ENCODE results near the gene ANKRD33B. TPM values are rescaled to one million over a fixed set of nuclear protein-coding genes. Genes with fewer than 3 reads are reported as not detected.

The ANKRD33B gene
- total RNA-seq, 1 experiment from 2014 or later: 14.9 TPM

- Histone ChIP-seq H3K4me3 (ENCODE audit: low read length) (no peak overlapping the region), H3K27me3 (ENCODE audit: low read length) (no peaks in the 10 kb centered on the region), H3K4me2 (ENCODE audit: low read length) (no peak overlapping the region), H3F3A (ENCODE audit: low read length, unreplicated experiment) (no peaks in the 10 kb centered on the region), H4K20me1 (ENCODE audit: low read length) (no peaks in the 10 kb centered on the region), H3K4me1 (ENCODE audit: insufficient read depth, low read length) (peaks cover 7% of the 10 kb centered on the region), H3K9ac (ENCODE audit: low read length) (no peak overlapping the region), H3K79me2 (ENCODE audit: low read length) (no peaks in the 10 kb centered on the region), H3K36me3 (ENCODE audit: low read depth, low read length) (no peaks in the 10 kb centered on the region), H3K9me2 (replicated peaks; ENCODE audit: low read length) (no peaks in the 10 kb centered on the region), H3K9me3 (ENCODE audit: low read length) (0 out of 2 replicates have a peak, but pooled peaks cover 8% of the 10 kb centered on the region), H2AFZ (ENCODE audit: low read length) (no peak overlapping the region), H3K27ac (ENCODE audit: low read length) (no peak overlapping the region)
- TF ChIP-seq EZH2phosphoT487 (IDR thresholded peaks at IDR 0.05; ENCODE audit: borderline replicate concordance, low read length) (no peak), CTCF (conservative IDR thresholded peaks at IDR 0.05; ENCODE audit: low read depth, low read length) (no peak), EZH2 (IDR thresholded peaks at IDR 0.05; ENCODE audit: low read length, unreplicated experiment) (no peak)
- DNase-seq (peak; percentile 60), ATAC-seq (0 out of 2 replicates have a peak, but pooled peaks have one; percentile 6)
- BruUV-seq (replicated peaks): no TSS peak
- POLR2A ChIA-PET (ENCODE audit: unreplicated experiment): interaction anchor here (0.6 kb wide), 1 partner anchor 38 kb away, joined by 3 read pairs; no protein-coding TSS in a partner anchor
- intact Hi-C loops (cut with micrococcal nuclease): no loop called here
- CTCF ChIA-PET: no interaction called here
Measured at GRCh38 chr5:10666531-10667299, 102.8 kb downstream of the ANKRD33B start.

- H3F3A ChIP-seq (ENCODE audit: low read length, unreplicated experiment): no peaks in the 10 kb centered on the region
- DNase-seq (no peak), ATAC-seq (no peak)
- H4K20me1 ChIP-seq (ENCODE audit: low read length): no peaks in the 10 kb centered on the region
- no peak overlapping the region for H3K4me2 ChIP-seq (ENCODE audit: low read length)
- no peaks in the 10 kb centered on the region for H3K27me3 ChIP-seq (ENCODE audit: low read length)
- H3K9ac ChIP-seq (ENCODE audit: low read length): no peak overlapping the region
- H3K36me3 ChIP-seq (ENCODE audit: low read depth, low read length): no peaks in the 10 kb centered on the region
- intact Hi-C loops (cut with micrococcal nuclease): no loop called here
- H3K27ac ChIP-seq (ENCODE audit: low read length): no peak overlapping the region
- TF ChIP-seq EZH2phosphoT487 (IDR thresholded peaks at IDR 0.05; ENCODE audit: borderline replicate concordance, low read length) (no peak), CTCF (conservative IDR thresholded peaks at IDR 0.05; ENCODE audit: low read depth, low read length) (no peak), EZH2 (IDR thresholded peaks at IDR 0.05; ENCODE audit: low read length, unreplicated experiment) (no peak)
- no peaks in the 10 kb centered on the region for H3K79me2 ChIP-seq (ENCODE audit: low read length)
- BruUV-seq (replicated peaks): no TSS peak
- H3K9me2 ChIP-seq (replicated peaks; ENCODE audit: low read length): no peaks in the 10 kb centered on the region
- H3K9me3 ChIP-seq (ENCODE audit: low read length): 0 out of 2 replicates have a peak, but pooled peaks cover 8% of the 10 kb centered on the region
- ChIA-PET POLR2A (ENCODE audit: unreplicated experiment) (no interaction called here), CTCF (no interaction called here)
- H3K4me1 ChIP-seq (ENCODE audit: insufficient read depth, low read length): peaks cover 7% of the 10 kb centered on the region
- H2AFZ ChIP-seq (ENCODE audit: low read length): no peak overlapping the region
- H3K4me3 ChIP-seq (ENCODE audit: low read length): no peak overlapping the region
Measured at GRCh38 chr5:10667431-10668057, 103.7 kb downstream of the ANKRD33B start.

Data from PC-3 (cell line).